ENCODE data around the gene HTD2.

DNA sequence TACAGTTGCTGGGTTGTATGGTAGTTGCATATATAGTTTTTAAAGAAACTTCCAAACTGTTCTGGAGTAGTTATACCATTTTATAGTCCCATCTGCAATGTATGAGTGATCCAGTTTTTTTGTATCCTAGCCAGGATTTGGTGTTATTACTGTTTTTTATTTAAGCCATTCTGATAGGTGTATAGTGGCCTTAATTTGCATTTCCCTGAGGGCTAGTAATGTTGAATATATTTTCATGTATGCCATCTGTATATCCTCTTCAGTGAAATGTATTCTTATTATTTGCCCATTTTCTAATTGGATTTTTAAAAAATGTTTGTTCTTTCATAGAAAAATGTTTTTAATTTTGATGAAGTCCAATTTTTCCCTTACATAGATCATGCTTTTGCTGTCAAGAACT lies 55.5 kb downstream of the HTD2 start:
- TF ChIP-seq, protein P1, sequence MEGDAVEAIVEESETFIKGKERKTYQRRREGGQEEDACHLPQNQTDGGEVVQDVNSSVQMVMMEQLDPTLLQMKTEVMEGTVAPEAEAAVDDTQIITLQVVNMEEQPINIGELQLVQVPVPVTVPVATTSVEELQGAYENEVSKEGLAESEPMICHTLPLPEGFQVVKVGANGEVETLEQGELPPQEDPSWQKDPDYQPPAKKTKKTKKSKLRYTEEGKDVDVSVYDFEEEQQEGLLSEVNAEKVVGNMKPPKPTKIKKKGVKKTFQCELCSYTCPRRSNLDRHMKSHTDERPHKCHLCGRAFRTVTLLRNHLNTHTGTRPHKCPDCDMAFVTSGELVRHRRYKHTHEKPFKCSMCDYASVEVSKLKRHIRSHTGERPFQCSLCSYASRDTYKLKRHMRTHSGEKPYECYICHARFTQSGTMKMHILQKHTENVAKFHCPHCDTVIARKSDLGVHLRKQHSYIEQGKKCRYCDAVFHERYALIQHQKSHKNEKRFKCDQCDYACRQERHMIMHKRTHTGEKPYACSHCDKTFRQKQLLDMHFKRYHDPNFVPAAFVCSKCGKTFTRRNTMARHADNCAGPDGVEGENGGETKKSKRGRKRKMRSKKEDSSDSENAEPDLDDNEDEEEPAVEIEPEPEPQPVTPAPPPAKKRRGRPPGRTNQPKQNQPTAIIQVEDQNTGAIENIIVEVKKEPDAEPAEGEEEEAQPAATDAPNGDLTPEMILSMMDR (IDR thresholded peaks at IDR 0.05): no peak
- TF ChIP-seq EP300 (IDR thresholded peaks at IDR 0.05) (no peak), POLR2A (IDR thresholded peaks at IDR 0.05) (no peak)
